ENCODE data around the gene TKT.

Gene TKT

DNA sequence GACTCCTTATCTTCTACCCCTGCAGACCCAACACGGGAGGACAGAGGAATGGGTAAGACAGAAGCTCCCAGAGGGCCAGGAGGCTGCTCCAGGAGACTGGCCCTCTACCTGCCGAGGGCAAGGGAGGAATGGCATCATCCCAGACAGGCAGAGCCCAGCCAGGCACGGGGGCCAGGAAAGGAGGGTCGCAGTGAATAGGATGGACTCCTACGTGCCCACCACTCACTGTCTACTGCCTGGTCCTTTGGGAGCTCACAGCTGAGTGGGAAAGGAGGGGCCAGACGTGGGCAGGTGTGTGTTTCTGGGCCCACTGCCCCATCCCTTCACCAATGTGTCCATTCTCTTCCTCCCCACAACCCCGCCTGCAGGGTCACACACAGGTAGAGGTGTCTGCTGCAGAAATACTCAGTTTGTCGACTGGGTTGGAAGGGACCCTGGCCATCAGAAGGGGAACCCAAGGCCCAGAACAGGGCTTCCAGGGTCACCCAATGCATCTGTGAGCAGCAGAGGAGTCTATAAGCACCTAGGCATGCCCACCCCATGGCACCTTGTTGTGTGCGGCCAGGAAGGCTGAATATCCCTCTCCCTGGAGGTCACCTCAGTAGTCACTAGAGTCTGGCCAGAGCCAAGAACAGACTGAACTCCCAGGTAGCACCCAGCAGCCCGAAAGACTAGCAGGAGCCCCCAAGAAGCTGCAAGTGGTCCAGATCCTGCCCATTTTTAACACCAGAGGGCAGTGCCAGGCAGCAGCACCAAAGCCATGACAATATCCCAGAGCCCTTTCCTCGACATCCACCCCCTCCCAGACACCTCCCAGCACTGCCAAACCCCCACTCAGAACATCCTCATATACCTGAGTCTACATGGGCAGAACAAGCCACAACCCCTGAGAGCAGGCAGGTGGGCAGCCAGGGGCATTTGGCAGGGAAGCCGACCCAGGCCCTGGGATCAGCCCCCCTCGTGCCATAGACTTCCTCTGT lies 24.0 kb downstream of the TKT start:
- WGBS, 2 donors (ENCODE audit: extremely low coverage in 2 of 2, insufficient read length in 2 of 2, insufficient replicate concordance in 1 of 2), result no CpG with 5 or more reads among the region's 13 CpGs
- Histone ChIP-seq H3K9ac (ENCODE audit: low read depth, low read length, poor library complexity) (no peak overlapping the region), H2BK15ac (ENCODE audit: low read length) (no peak overlapping the region), H3K14ac (ENCODE audit: low read length) (no peak overlapping the region), H3K36me3 (replicated peaks in 1 of 2; ENCODE audit: control insufficient read depth in 2 of 2, insufficient read depth in 2 of 2, low read length in 2 of 2) (peaks cover 91 to 99% of the 10 kb centered on the region in 2 donors), H3K23ac (ENCODE audit: low read depth, low read length, poor library complexity) (peak overlapping the region; percentile 66), H3K27ac (replicated peaks; ENCODE audit: low read length) (no peak overlapping the region), H3K4me3 (ENCODE audit: low read length in 2 of 2) (no peak overlapping the region), H3K18ac (ENCODE audit: low read length) (no peak overlapping the region), H2BK5ac (ENCODE audit: low read length) (peak overlapping the region; percentile 72), H3K79me1 (ENCODE audit: low read depth, low read length) (peaks cover 8% of the 10 kb centered on the region), H3K4me2 (ENCODE audit: insufficient read depth, low read length, poor library complexity, severe bottlenecking) (no peak overlapping the region), H4K91ac (ENCODE audit: low read depth, low read length, poor library complexity) (no peak overlapping the region), H4K8ac (ENCODE audit: low read depth, low read length) (no peak overlapping the region), H3K4me1 (ENCODE audit: control insufficient read depth in 2 of 2, insufficient read depth in 1 of 2, low read depth in 1 of 2, low read length in 2 of 2) (peaks cover 0 to 5% of the 10 kb centered on the region in 2 donors), H3K9me3 (replicated peaks in 1 of 2; ENCODE audit: control insufficient read depth in 2 of 2, insufficient read depth in 1 of 2, low read depth in 1 of 2, low read length in 2 of 2) (peaks cover 0 to 1% of the 10 kb centered on the region in 2 donors), H3K27me3 (ENCODE audit: control insufficient read depth in 3 of 3, insufficient read depth in 3 of 3, low read depth in 1 of 3, low read length in 3 of 3) (no peaks in the 10 kb centered on the region), H2BK120ac (ENCODE audit: low read depth, low read length) (no peak overlapping the region), H2AK5ac (ENCODE audit: low read depth, low read length) (no peak overlapping the region), H3K4ac (ENCODE audit: low read length) (no peak overlapping the region), H2BK12ac (ENCODE audit: low read length) (no peak overlapping the region), H2AFZ (ENCODE audit: low read length) (no peak overlapping the region)
- no peak for DNase-seq (ENCODE audit: low spot score)

DNA sequence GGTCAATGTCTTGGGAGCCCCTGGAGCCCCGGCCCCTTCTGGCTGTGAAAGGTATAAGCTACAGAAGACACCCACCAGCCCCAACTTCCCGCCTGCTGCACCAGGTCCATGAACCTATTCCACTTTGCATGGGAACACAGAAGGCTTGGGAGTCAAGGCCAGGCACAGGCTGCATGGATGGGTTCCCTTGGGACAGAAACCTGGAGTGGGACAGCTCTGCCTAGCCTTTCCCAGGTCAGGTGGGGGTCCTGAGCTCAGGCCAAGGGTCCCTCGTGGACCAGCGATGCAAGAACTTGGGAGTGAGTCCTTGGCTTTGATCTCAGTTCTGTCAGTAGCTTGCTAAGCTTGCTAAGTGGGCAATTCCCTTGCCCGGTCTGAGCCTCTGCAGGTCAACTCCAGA lies 25.0 kb downstream of the TKT start:
- H3K4me1 ChIP-seq (ENCODE audit: control insufficient read depth in 2 of 2, insufficient read depth in 1 of 2, low read depth in 1 of 2, low read length in 2 of 2), result no peaks in the 10 kb centered on the region
- no peak overlapping the region for H3K4me2 ChIP-seq (ENCODE audit: insufficient read depth, low read length, poor library complexity, severe bottlenecking)
- no peak overlapping the region for H3K18ac ChIP-seq (ENCODE audit: low read length)
- no peaks in the 10 kb centered on the region for H3K27me3 ChIP-seq (ENCODE audit: control insufficient read depth in 3 of 3, insufficient read depth in 3 of 3, low read depth in 1 of 3, low read length in 3 of 3)
- H2AFZ ChIP-seq (ENCODE audit: low read length), result no peak overlapping the region
- DNase-seq (ENCODE audit: low spot score), result no peak
- no peak overlapping the region for H3K23ac ChIP-seq (ENCODE audit: low read depth, low read length, poor library complexity)
- no peak overlapping the region for H4K91ac ChIP-seq (ENCODE audit: low read depth, low read length, poor library complexity)
- no peak overlapping the region for H3K14ac ChIP-seq (ENCODE audit: low read length)
- H2BK5ac ChIP-seq (ENCODE audit: low read length), result no peak overlapping the region
- no peak overlapping the region for H2BK120ac ChIP-seq (ENCODE audit: low read depth, low read length)
- no peak overlapping the region for H3K4me3 ChIP-seq (ENCODE audit: low read length in 2 of 2)
- H3K79me1 ChIP-seq (ENCODE audit: low read depth, low read length), result peaks cover 6% of the 10 kb centered on the region
- H3K36me3 ChIP-seq (replicated peaks in 1 of 2; ENCODE audit: control insufficient read depth in 2 of 2, insufficient read depth in 2 of 2, low read length in 2 of 2), result peaks cover 91 to 99% of the 10 kb centered on the region in 2 donors
- H3K9me3 ChIP-seq (replicated peaks in 1 of 2; ENCODE audit: control insufficient read depth in 2 of 2, insufficient read depth in 1 of 2, low read depth in 1 of 2, low read length in 2 of 2), result peaks cover 0 to 1% of the 10 kb centered on the region in 2 donors
- no peak overlapping the region for H3K9ac ChIP-seq (ENCODE audit: low read depth, low read length, poor library complexity)
- H4K8ac ChIP-seq (ENCODE audit: low read depth, low read length), result no peak overlapping the region
- H3K4ac ChIP-seq (ENCODE audit: low read length), result no peak overlapping the region
- no peak overlapping the region for H2AK5ac ChIP-seq (ENCODE audit: low read depth, low read length)
- no peak overlapping the region for H3K27ac ChIP-seq (replicated peaks; ENCODE audit: low read length)
- no peak overlapping the region for H2BK12ac ChIP-seq (ENCODE audit: low read length)
- no CpG with 5 or more reads among the region's 5 CpGs for WGBS, 2 donors (ENCODE audit: extremely low coverage in 2 of 2, insufficient read length in 2 of 2, insufficient replicate concordance in 1 of 2)
- H2BK15ac ChIP-seq (ENCODE audit: low read length), result no peak overlapping the region

GRCh38 chr3:53230041-53230621 lies 25.7 kb downstream of the TKT start:
- Histone ChIP-seq H2AK5ac (ENCODE audit: low read depth, low read length) (no peak overlapping the region), H3K18ac (ENCODE audit: low read length) (no peak overlapping the region), H3K36me3 (replicated peaks in 1 of 2; ENCODE audit: control insufficient read depth in 2 of 2, insufficient read depth in 2 of 2, low read length in 2 of 2) (peaks cover 92 to 99% of the 10 kb centered on the region in 2 donors), H4K91ac (ENCODE audit: low read depth, low read length, poor library complexity) (no peak overlapping the region), H3K4me2 (ENCODE audit: insufficient read depth, low read length, poor library complexity, severe bottlenecking) (no peak overlapping the region), H3K27me3 (ENCODE audit: control insufficient read depth in 3 of 3, insufficient read depth in 3 of 3, low read depth in 1 of 3, low read length in 3 of 3) (no peaks in the 10 kb centered on the region), H3K9ac (ENCODE audit: low read depth, low read length, poor library complexity) (peak overlapping the region; percentile 10), H3K4me1 (ENCODE audit: control insufficient read depth in 2 of 2, insufficient read depth in 1 of 2, low read depth in 1 of 2, low read length in 2 of 2) (no peaks in the 10 kb centered on the region), H3K23ac (ENCODE audit: low read depth, low read length, poor library complexity) (no peak overlapping the region), H3K27ac (replicated peaks; ENCODE audit: low read length) (no peak overlapping the region), H3K4ac (ENCODE audit: low read length) (no peak overlapping the region), H4K8ac (ENCODE audit: low read depth, low read length) (no peak overlapping the region), H2BK5ac (ENCODE audit: low read length) (no peak overlapping the region), H2AFZ (ENCODE audit: low read length) (no peak overlapping the region), H3K14ac (ENCODE audit: low read length) (no peak overlapping the region), H2BK15ac (ENCODE audit: low read length) (no peak overlapping the region), H2BK120ac (ENCODE audit: low read depth, low read length) (no peak overlapping the region), H2BK12ac (ENCODE audit: low read length) (no peak overlapping the region), H3K79me1 (ENCODE audit: low read depth, low read length) (peaks cover 6% of the 10 kb centered on the region), H3K4me3 (ENCODE audit: low read length in 2 of 2) (peak overlapping the region in 1 of 2 donors; percentile 27), H3K9me3 (replicated peaks in 1 of 2; ENCODE audit: control insufficient read depth in 2 of 2, insufficient read depth in 1 of 2, low read depth in 1 of 2, low read length in 2 of 2) (peaks cover 0 to 1% of the 10 kb centered on the region in 2 donors)
- WGBS, 2 donors (ENCODE audit: extremely low coverage in 2 of 2, insufficient read length in 2 of 2, insufficient replicate concordance in 1 of 2), result no CpG with 5 or more reads among the region's 16 CpGs
- DNase-seq (ENCODE audit: low spot score), result no peak

DNA sequence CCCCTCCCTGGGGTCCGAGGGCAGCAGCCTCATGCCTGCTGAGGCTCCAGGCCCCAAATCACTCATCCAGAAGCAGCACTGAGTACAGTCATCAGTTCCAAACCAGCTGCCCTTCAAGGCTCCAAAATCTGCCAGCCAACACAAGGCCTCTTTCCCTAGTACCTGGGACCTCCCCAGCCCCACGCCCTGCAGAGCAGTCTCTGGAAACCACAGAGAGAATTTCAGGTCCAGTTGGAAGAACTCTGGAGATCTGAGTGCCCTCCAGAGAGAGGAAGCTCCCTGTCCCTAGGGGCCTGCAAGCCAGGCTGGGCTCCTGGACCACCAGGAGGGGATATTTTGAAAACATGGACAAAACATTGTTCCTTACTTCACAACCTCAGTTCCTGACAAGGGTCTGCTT lies 26.2 kb downstream of the TKT start:
- no peak overlapping the region for H3K4me3 ChIP-seq (ENCODE audit: low read length in 2 of 2)
- H2BK120ac ChIP-seq (ENCODE audit: low read depth, low read length), result no peak overlapping the region
- H3K36me3 ChIP-seq (replicated peaks in 1 of 2; ENCODE audit: control insufficient read depth in 2 of 2, insufficient read depth in 2 of 2, low read length in 2 of 2), result peaks cover 93 to 100% of the 10 kb centered on the region in 2 donors
- no peak overlapping the region for H2BK15ac ChIP-seq (ENCODE audit: low read length)
- no peak overlapping the region for H3K18ac ChIP-seq (ENCODE audit: low read length)
- DNase-seq (ENCODE audit: low spot score), result no peak
- no peak overlapping the region for H3K9ac ChIP-seq (ENCODE audit: low read depth, low read length, poor library complexity)
- H3K27me3 ChIP-seq (ENCODE audit: control insufficient read depth in 3 of 3, insufficient read depth in 3 of 3, low read depth in 1 of 3, low read length in 3 of 3), result no peaks in the 10 kb centered on the region
- no peak overlapping the region for H4K91ac ChIP-seq (ENCODE audit: low read depth, low read length, poor library complexity)
- WGBS, 2 donors (ENCODE audit: extremely low coverage in 2 of 2, insufficient read length in 2 of 2, insufficient replicate concordance in 1 of 2), result no CpG with 5 or more reads among the region's 2 CpGs
- H3K9me3 ChIP-seq (replicated peaks in 1 of 2; ENCODE audit: control insufficient read depth in 2 of 2, insufficient read depth in 1 of 2, low read depth in 1 of 2, low read length in 2 of 2), result peaks cover 0 to 1% of the 10 kb centered on the region in 2 donors
- no peak overlapping the region for H3K4ac ChIP-seq (ENCODE audit: low read length)
- H2BK5ac ChIP-seq (ENCODE audit: low read length), result no peak overlapping the region
- no peak overlapping the region for H3K14ac ChIP-seq (ENCODE audit: low read length)
- no peak overlapping the region for H2BK12ac ChIP-seq (ENCODE audit: low read length)
- H3K27ac ChIP-seq (replicated peaks; ENCODE audit: low read length), result no peak overlapping the region
- H3K23ac ChIP-seq (ENCODE audit: low read depth, low read length, poor library complexity), result no peak overlapping the region
- no peak overlapping the region for H2AK5ac ChIP-seq (ENCODE audit: low read depth, low read length)
- H4K8ac ChIP-seq (ENCODE audit: low read depth, low read length), result no peak overlapping the region
- peaks cover 6% of the 10 kb centered on the region for H3K79me1 ChIP-seq (ENCODE audit: low read depth, low read length)
- H3K4me2 ChIP-seq (ENCODE audit: insufficient read depth, low read length, poor library complexity, severe bottlenecking), result no peak overlapping the region
- H2AFZ ChIP-seq (ENCODE audit: low read length), result no peak overlapping the region
- no peaks in the 10 kb centered on the region for H3K4me1 ChIP-seq (ENCODE audit: control insufficient read depth in 2 of 2, insufficient read depth in 1 of 2, low read depth in 1 of 2, low read length in 2 of 2)
